DMS53 treated with DMSO at 0.1 percent for 48 hours (cell line): ENCODE measurements around the gene TIGD3.

Source experiments
- DNase-seq: peaks from one replicate; lab custom pipeline; 2025; ENCODE audit not compliant: unreplicated experiment; lab: John Stamatoyannopoulos, UW

Gene TIGD3

DNA sequence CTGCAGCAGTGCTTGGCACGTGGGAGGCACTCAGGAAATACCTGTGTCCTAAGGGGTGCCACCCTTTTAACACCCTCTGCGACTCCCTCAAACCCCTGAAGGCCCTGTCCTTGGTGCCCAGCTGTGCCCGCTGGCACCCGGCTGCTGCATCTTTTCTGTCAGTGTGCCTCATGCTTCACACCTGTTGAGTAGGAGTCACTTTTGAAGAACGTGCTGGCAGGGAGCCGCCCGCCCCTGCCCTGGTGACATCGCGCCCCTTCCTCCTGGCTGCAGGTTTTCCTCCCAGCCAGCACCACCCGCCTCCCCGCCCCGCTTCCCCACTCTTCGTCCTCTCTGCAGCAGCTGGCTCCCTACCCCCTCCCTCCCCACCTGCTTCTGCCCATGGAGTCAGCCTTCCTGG, 49.7 kb downstream of the TIGD3 start:
- no peak for DNase-seq

DNA sequence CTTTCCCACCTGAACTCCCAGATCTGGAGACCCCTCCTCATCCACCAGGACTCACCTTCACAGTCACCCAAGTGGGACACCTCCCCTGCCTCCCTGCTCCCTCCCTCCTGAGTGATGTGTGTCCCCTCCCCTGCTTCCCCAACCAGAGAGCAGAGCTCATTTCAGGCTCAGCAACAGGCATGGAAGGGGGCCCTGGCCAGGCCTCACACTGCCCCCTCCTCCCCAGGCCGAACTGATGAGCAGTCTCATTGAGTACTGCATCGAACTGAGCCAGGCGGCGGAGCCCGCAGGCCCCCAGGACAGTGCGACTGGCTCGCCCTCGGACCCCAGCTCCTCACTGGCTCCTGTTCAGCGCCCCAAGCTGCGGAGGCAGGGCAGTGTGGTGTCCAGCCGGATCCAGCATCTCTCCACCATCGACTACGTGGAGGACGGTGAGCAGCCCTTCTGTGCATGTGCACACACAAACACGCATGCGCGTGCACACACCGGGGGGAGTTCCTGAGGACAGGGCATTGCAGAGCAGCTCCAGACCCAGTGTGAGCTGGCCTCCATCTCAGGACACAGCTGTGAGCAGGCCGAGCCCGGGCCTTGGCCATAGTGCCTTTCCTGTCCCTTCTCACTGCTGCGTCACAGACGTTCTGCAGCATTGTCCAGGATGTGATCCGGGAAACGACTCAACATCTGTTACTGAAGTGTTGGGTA, 50.2 kb downstream of the TIGD3 start:
- DNase-seq, result no peak
